ENCODE measurements around the gene LAMA3. TPM values are rescaled to one million over a fixed set of nuclear protein-coding genes. Genes with fewer than 3 reads are reported as not detected.

LAMA3 gene
- polyA plus RNA-seq, 1 experiment, result 0.32 TPM

- CTCF ChIA-PET, result interaction anchor here (0.9 to 2.0 kb wide), 3 partner anchors 25 to 32 kb away, joined by 3 to 9 read pairs (median 3); no protein-coding TSS in a partner anchor
- Histone ChIP-seq H3K4me3 (ENCODE audit: low read depth, low read length) (no peak overlapping the region), H3K27me3 (ENCODE audit: control insufficient read depth, insufficient read depth, low read length) (peaks cover 18% of the 10 kb centered on the region), H3K9me3 (ENCODE audit: control insufficient read depth, insufficient read depth, low read length) (no peaks in the 10 kb centered on the region), H3K27ac (ENCODE audit: low read depth, low read length) (no peak overlapping the region)
- DNase-seq (ENCODE audit: low read depth, low spot score), result no peak
- POLR2A ChIA-PET, result no interaction called here
- TF ChIP-seq, protein P1, sequence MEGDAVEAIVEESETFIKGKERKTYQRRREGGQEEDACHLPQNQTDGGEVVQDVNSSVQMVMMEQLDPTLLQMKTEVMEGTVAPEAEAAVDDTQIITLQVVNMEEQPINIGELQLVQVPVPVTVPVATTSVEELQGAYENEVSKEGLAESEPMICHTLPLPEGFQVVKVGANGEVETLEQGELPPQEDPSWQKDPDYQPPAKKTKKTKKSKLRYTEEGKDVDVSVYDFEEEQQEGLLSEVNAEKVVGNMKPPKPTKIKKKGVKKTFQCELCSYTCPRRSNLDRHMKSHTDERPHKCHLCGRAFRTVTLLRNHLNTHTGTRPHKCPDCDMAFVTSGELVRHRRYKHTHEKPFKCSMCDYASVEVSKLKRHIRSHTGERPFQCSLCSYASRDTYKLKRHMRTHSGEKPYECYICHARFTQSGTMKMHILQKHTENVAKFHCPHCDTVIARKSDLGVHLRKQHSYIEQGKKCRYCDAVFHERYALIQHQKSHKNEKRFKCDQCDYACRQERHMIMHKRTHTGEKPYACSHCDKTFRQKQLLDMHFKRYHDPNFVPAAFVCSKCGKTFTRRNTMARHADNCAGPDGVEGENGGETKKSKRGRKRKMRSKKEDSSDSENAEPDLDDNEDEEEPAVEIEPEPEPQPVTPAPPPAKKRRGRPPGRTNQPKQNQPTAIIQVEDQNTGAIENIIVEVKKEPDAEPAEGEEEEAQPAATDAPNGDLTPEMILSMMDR (IDR thresholded peaks at IDR 0.05; ENCODE audit: low read depth, low read length), result no peak
Measured at GRCh38 chr18:23950644-23951043, 261.4 kb downstream of the LAMA3 start.

DNA sequence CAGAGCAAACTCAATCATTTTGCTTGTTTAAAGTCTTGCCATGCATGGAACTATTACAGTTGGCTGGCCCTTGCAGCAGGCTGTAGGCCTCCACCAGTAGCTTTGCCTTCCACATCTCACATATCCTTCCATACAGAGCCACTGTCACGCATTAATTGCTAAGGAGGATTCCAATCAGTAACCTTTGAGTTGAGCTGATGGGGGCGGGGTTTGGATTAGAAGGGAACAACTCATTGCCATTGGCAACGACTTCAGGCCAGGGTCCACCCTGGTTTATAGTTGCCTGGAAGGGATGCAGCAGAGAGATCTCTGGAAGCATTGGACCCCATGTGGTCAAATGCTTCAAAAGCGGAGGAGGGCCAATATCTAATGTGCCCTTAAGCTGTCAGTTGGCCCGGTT lies 262.0 kb downstream of the LAMA3 start:
- ChIA-PET POLR2A (no interaction called here), CTCF (interaction anchor here (0.9 to 1.0 kb wide), 2 partner anchors 25 to 32 kb away, joined by 3 read pairs; no protein-coding TSS in a partner anchor)
- Histone ChIP-seq H3K4me3 (ENCODE audit: low read depth, low read length) (no peak overlapping the region), H3K27me3 (ENCODE audit: control insufficient read depth, insufficient read depth, low read length) (peaks cover 18% of the 10 kb centered on the region), H3K27ac (ENCODE audit: low read depth, low read length) (no peak overlapping the region), H3K9me3 (ENCODE audit: control insufficient read depth, insufficient read depth, low read length) (no peaks in the 10 kb centered on the region)
- DNase-seq (ENCODE audit: low read depth, low spot score), result no peak
- TF ChIP-seq, protein P1 (IDR thresholded peaks at IDR 0.05; ENCODE audit: low read depth, low read length), result no peak

DNA sequence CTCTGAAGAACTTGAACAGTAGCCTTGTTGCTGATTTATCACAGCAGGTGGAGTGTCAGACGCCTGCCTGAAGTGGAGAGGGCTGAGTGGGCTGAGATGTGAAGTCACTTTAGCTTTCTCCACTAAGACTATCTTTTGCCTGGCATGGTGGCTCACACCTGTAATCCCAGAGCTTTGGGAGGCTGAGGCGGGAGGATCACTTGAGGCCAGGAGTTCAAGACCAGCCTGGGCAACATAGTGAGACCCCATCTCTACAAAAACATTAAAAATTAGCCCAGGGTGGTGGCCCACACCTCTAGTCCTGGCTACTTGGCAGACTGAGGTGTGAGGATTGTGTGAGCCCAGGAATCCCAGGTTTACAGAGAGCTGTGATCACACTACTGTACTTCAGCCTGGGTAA lies 264.7 kb downstream of the LAMA3 start:
- no peak for DNase-seq (ENCODE audit: low read depth, low spot score)
- ChIA-PET CTCF (no interaction called here), POLR2A (no interaction called here)
- H3K27me3 ChIP-seq (ENCODE audit: control insufficient read depth, insufficient read depth, low read length), result peaks cover 27% of the 10 kb centered on the region
- TF ChIP-seq, protein P1 (IDR thresholded peaks at IDR 0.05; ENCODE audit: low read depth, low read length), result no peak
- no peaks in the 10 kb centered on the region for H3K9me3 ChIP-seq (ENCODE audit: control insufficient read depth, insufficient read depth, low read length)
- no peak overlapping the region for H3K4me3 ChIP-seq (ENCODE audit: low read depth, low read length)
- H3K27ac ChIP-seq (ENCODE audit: low read depth, low read length), result no peak overlapping the region

DNA sequence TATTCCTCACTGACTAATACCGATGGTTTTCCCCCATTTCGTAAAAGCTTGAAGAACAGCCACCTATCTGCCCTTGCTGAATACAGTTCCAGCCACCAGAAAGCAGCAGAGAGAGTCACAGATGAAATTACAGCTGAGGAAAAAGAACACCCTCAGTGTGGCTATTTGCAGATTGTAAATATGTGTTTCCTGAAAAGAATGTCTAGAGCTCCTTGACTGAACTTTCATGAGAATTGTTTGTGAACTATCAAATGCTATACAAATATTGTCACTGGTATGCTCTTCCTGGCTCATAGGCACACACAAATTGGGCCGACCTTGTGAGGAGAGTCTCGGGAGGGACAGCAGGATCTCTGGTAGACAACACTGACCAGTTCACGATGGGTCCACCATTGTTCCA lies 267.2 kb downstream of the LAMA3 start:
- DNase-seq (ENCODE audit: low read depth, low spot score), result no peak
- TF ChIP-seq, protein P1 (IDR thresholded peaks at IDR 0.05; ENCODE audit: low read depth, low read length), result no peak
- no peak overlapping the region for H3K27ac ChIP-seq (ENCODE audit: low read depth, low read length)
- ChIA-PET POLR2A (no interaction called here), CTCF (interaction anchor here (0.9 to 1.5 kb wide), 2 partner anchors 38 to 163 kb away, joined by 3 to 4 read pairs; no protein-coding TSS in a partner anchor)
- peaks cover 30% of the 10 kb centered on the region for H3K27me3 ChIP-seq (ENCODE audit: control insufficient read depth, insufficient read depth, low read length)
- no peak overlapping the region for H3K4me3 ChIP-seq (ENCODE audit: low read depth, low read length)
- H3K9me3 ChIP-seq (ENCODE audit: control insufficient read depth, insufficient read depth, low read length), result no peaks in the 10 kb centered on the region

- POLR2A ChIA-PET, result no interaction called here
- TF ChIP-seq, protein P1 (IDR thresholded peaks at IDR 0.05; ENCODE audit: low read depth, low read length), result no peak
- CTCF ChIA-PET, result interaction anchor here (0.6 kb wide), 1 partner anchor 28 kb away, joined by 3 read pairs; no protein-coding TSS in a partner anchor
- Histone ChIP-seq H3K27me3 (ENCODE audit: control insufficient read depth, insufficient read depth, low read length) (peaks cover 27% of the 10 kb centered on the region), H3K27ac (ENCODE audit: low read depth, low read length) (no peak overlapping the region), H3K9me3 (ENCODE audit: control insufficient read depth, insufficient read depth, low read length) (no peaks in the 10 kb centered on the region), H3K4me3 (ENCODE audit: low read depth, low read length) (no peak overlapping the region)
- no peak for DNase-seq (ENCODE audit: low read depth, low spot score)
Measured at GRCh38 chr18:23958036-23958435, 268.8 kb downstream of the LAMA3 start.

Measured in AG04450 (cell line).